Superior temporal gyrus (tissue), 1 donor: ENCODE data around the gene NFILZ.
A peak's percentile ranks its signal among the peaks of the same experiment; 100 is the strongest.

Source experiments
- DNase-seq: peaks from one replicate; pipeline ENCODE4 v3.0.0-alpha.2; 2016; ENCODE audit errors: extremely low spot score

NFILZ gene

GRCh38 chr19:8629996-8630683 lies at the start of gene NFILZ:
Gene NFILZ, plus strand, starts transcription at chr19:8630633. Its CDS starts 46,133 bp downstream, at chr19:8676766.
- no peak for DNase-seq

- DNase-seq, result peak; percentile 45
These were observed 49.6 kb upstream of the NFILZ start for GRCh38 chr19:8580710-8581281.

GRCh38 chr19:8584965-8585893 lies 45.2 kb upstream of the NFILZ start:
- DNase-seq, result no peak

- no peak for DNase-seq
These were observed 44.3 kb upstream of the NFILZ start for GRCh38 chr19:8585894-8586750.

- no peak for DNase-seq
These were observed 41.2 kb upstream of the NFILZ start for GRCh38 chr19:8589177-8589714.

- DNase-seq, result peak; percentile 78
These were observed 38.0 kb upstream of the NFILZ start for GRCh38 chr19:8592231-8593009.

- no peak for DNase-seq
These were observed 36.5 kb upstream of the NFILZ start for GRCh38 chr19:8593931-8594330.

- DNase-seq, result no peak
These were observed 34.8 kb upstream of the NFILZ start for GRCh38 chr19:8595651-8596050.

- DNase-seq, result no peak
These were observed 34.3 kb upstream of the NFILZ start for GRCh38 chr19:8596168-8596567.

- no peak for DNase-seq
These were observed 30.4 kb upstream of the NFILZ start for GRCh38 chr19:8600064-8600463.

- no peak for DNase-seq
These were observed 29.6 kb upstream of the NFILZ start for GRCh38 chr19:8600816-8601215.

GRCh38 chr19:8601796-8602195 lies 28.6 kb upstream of the NFILZ start:
- no peak for DNase-seq

GRCh38 chr19:8605514-8605913 lies 24.9 kb upstream of the NFILZ start:
- no peak for DNase-seq

- DNase-seq, result no peak
These were observed 23.0 kb upstream of the NFILZ start for GRCh38 chr19:8607386-8607785.

GRCh38 chr19:8608941-8609278 lies 21.5 kb upstream of the NFILZ start:
- DNase-seq, result no peak

GRCh38 chr19:8609279-8610040 lies 21.0 kb upstream of the NFILZ start:
- peak; percentile 27 for DNase-seq

- no peak for DNase-seq
These were observed 20.1 kb upstream of the NFILZ start, which contains the start of gene ADAMTS10 for GRCh38 chr19:8610041-8610935. Gene ADAMTS10, minus strand, starts transcription at chr19:8610715. Its CDS starts 5,005 bp downstream, at chr19:8605710.

- DNase-seq, result no peak
These were observed 19.5 kb upstream of the NFILZ start for GRCh38 chr19:8610936-8611300.

GRCh38 chr19:8611391-8611876 lies 19.0 kb upstream of the NFILZ start:
- DNase-seq, result no peak
